ENCODE measurements around the gene VAMP1. TPM values are rescaled to one million over a fixed set of nuclear protein-coding genes. Genes with fewer than 3 reads are reported as not detected.
A peak's percentile ranks its signal among the peaks of the same experiment; 100 is the strongest.
"Not testable (repeated sequence)": the region's sequence is repeated elsewhere in the genome, so short reads cannot be mapped to it uniquely, and the experiment has no call there.

The VAMP1 gene
- total RNA-seq, 2 donors from 2014 or later, result 47.6 to 151 TPM

GRCh38 chr12:6444031-6444430 is 26.4 kb downstream of the VAMP1 start:
- ATAC-seq (peak; percentile 27 to 56), DNase-seq (ENCODE audit: low spot score in 2 of 2) (no peak)
- H3K36me3 Mint-ChIP-seq, result peaks cover 40 to 55% of the 10 kb centered on the region in 2 donors
- peak overlapping the region; percentile 98 to 99 for H3K27ac Mint-ChIP-seq
- no peaks in the 10 kb centered on the region for H3K9me3 Mint-ChIP-seq

- DNase-seq (ENCODE audit: low spot score in 2 of 2) (peak; percentile 64 to 73), ATAC-seq (peak; percentile 76 to 85)
- no peaks in the 10 kb centered on the region for H3K9me3 Mint-ChIP-seq
- H3K27ac Mint-ChIP-seq, result peak overlapping the region; percentile 98 to 99
- peaks cover 40 to 55% of the 10 kb centered on the region in 2 donors for H3K36me3 Mint-ChIP-seq
Measured at GRCh38 chr12:6443361-6443983, 27.0 kb downstream of the VAMP1 start.

- DNase-seq (ENCODE audit: low spot score in 2 of 2) (no peak), ATAC-seq (no peak)
- H3K27ac Mint-ChIP-seq, result peak overlapping the region; percentile 98 to 99
- peaks cover 34 to 49% of the 10 kb centered on the region in 2 donors for H3K36me3 Mint-ChIP-seq
- no peaks in the 10 kb centered on the region for H3K9me3 Mint-ChIP-seq
Measured at GRCh38 chr12:6442836-6443235, 27.6 kb downstream of the VAMP1 start.

GRCh38 chr12:6440391-6440790 is 30.1 kb downstream of the VAMP1 start:
- DNase-seq (ENCODE audit: low spot score in 2 of 2), result no peak
- Mint-ChIP-seq H3K9me3 (no peaks in the 10 kb centered on the region), H3K36me3 (peaks cover 9 to 25% of the 10 kb centered on the region in 2 donors), H3K27ac (peak overlapping the region; percentile 15 to 98)
- ATAC-seq, result no peak

GRCh38 chr12:6438345-6438744 is 32.1 kb downstream of the VAMP1 start:
- peaks cover 0 to 10% of the 10 kb centered on the region in 2 donors for H3K36me3 Mint-ChIP-seq
- DNase-seq (ENCODE audit: low spot score in 2 of 2), result peak in 1 of 2 donors; percentile 44
- peak overlapping the region; percentile 46 to 86 for H3K27ac Mint-ChIP-seq
- no peaks in the 10 kb centered on the region for H3K9me3 Mint-ChIP-seq
- ATAC-seq, result no peak

GRCh38 chr12:6437586-6437985 is 32.9 kb downstream of the VAMP1 start:
- Mint-ChIP-seq H3K27ac (no peak overlapping the region), H3K36me3 (peaks cover 0 to 10% of the 10 kb centered on the region in 2 donors), H3K9me3 (no peaks in the 10 kb centered on the region)
- ATAC-seq (no peak), DNase-seq (ENCODE audit: low spot score in 2 of 2) (peak in 1 of 2 donors; percentile 23)

GRCh38 chr12:6435961-6436715 is 34.3 kb downstream of the VAMP1 start:
- no peaks in the 10 kb centered on the region for H3K9me3 Mint-ChIP-seq
- H3K27ac Mint-ChIP-seq, result peak overlapping the region; percentile 7 to 25
- H3K36me3 Mint-ChIP-seq, result peaks cover 0 to 3% of the 10 kb centered on the region in 2 donors
- DNase-seq (ENCODE audit: low spot score in 2 of 2) (peak in 1 of 2 donors; percentile 45), ATAC-seq (peak; percentile 22 to 60)

- ATAC-seq, result peak; percentile 80 to 89
- DNase-seq (ENCODE audit: low spot score in 2 of 2), result peak in 1 of 2 donors; percentile 69
- H3K9me3 Mint-ChIP-seq, result no peaks in the 10 kb centered on the region
- H3K27ac Mint-ChIP-seq, result peak overlapping the region; percentile 91 to 93
- H3K36me3 Mint-ChIP-seq, result no peaks in the 10 kb centered on the region
Measured at GRCh38 chr12:6434205-6435140, 36.0 kb downstream of the VAMP1 start.

- Mint-ChIP-seq H3K9me3 (no peaks in the 10 kb centered on the region), H3K36me3 (no peaks in the 10 kb centered on the region), H3K27ac (peak overlapping the region; percentile 73 to 91)
- ATAC-seq, result no peak
- DNase-seq (ENCODE audit: low spot score in 2 of 2), result no peak
Measured at GRCh38 chr12:6432991-6433390, 37.5 kb downstream of the VAMP1 start.

- no peaks in the 10 kb centered on the region for H3K36me3 Mint-ChIP-seq
- ATAC-seq (no peak), DNase-seq (ENCODE audit: low spot score in 2 of 2) (no peak)
Measured at GRCh38 chr12:6430124-6430989, 40.1 kb downstream of the VAMP1 start.

GRCh38 chr12:6428326-6428725 is 42.2 kb downstream of the VAMP1 start:
- DNase-seq (ENCODE audit: low spot score in 2 of 2) (no peak), ATAC-seq (no peak)
- peak overlapping the region; percentile 98 to 100 for H3K27ac Mint-ChIP-seq
- no peaks in the 10 kb centered on the region for H3K36me3 Mint-ChIP-seq
- H3K9me3 Mint-ChIP-seq, result no peaks in the 10 kb centered on the region

More at GRCh38 chr12:6430124-6430989, 40.1 kb downstream of the VAMP1 start:
- H3K27ac Mint-ChIP-seq, result peak overlapping the region; percentile 87 to 95
- no peaks in the 10 kb centered on the region for H3K9me3 Mint-ChIP-seq

- not testable (repeated sequence) for H3K9me3 Mint-ChIP-seq; ATAC-seq; H3K36me3 Mint-ChIP-seq; DNase-seq (ENCODE audit: low spot score in 2 of 2)
- H3K27ac Mint-ChIP-seq, result peak overlapping the region; percentile 98 to 100
Measured at GRCh38 chr12:6427796-6428195, 42.7 kb downstream of the VAMP1 start.

GRCh38 chr12:6426882-6427671 is 43.4 kb downstream of the VAMP1 start:
- Mint-ChIP-seq H3K9me3 (no peaks in the 10 kb centered on the region), H3K36me3 (no peaks in the 10 kb centered on the region), H3K27ac (peak overlapping the region; percentile 98 to 100)
- ATAC-seq (peak; percentile 83 to 89), DNase-seq (ENCODE audit: low spot score in 2 of 2) (peak; percentile 88 to 97)

GRCh38 chr12:6425590-6426531 is 44.6 kb downstream of the VAMP1 start:
- no peaks in the 10 kb centered on the region for H3K36me3 Mint-ChIP-seq
- H3K27ac Mint-ChIP-seq, result peak overlapping the region; percentile 98 to 100
- no peak for ATAC-seq
- H3K9me3 Mint-ChIP-seq, result no peaks in the 10 kb centered on the region
- DNase-seq (ENCODE audit: low spot score in 2 of 2), result peak in 1 of 2 donors; percentile 68

Data from activated naive CD4-positive, alpha-beta T cell treated with anti-CD3 and anti-CD28 coated beads, Interleukin-2, amount 50 U/mL, for 72 hours (primary cell).